WI38 (cell line): ENCODE results near the gene CDC16.
"Not testable (repeated sequence)": the region's sequence is repeated elsewhere in the genome, so short reads cannot be mapped to it uniquely, and the experiment has no call there.

Source experiments
- H3K4me3 ChIP-seq: 2 replicates; pipeline ENCODE4 v1.5.1; 2011; ENCODE audit warnings: low read depth, mild to moderate bottlenecking, control low read depth, low read length
- TF ChIP-seq, protein P1 (sequence below): IDR thresholded peaks from 2 replicates; pipeline ENCODE4 v1.5.1; 2012; ENCODE audit warnings: low read depth, mild to moderate bottlenecking, control low read depth, low read length

CDC16 gene

DNA sequence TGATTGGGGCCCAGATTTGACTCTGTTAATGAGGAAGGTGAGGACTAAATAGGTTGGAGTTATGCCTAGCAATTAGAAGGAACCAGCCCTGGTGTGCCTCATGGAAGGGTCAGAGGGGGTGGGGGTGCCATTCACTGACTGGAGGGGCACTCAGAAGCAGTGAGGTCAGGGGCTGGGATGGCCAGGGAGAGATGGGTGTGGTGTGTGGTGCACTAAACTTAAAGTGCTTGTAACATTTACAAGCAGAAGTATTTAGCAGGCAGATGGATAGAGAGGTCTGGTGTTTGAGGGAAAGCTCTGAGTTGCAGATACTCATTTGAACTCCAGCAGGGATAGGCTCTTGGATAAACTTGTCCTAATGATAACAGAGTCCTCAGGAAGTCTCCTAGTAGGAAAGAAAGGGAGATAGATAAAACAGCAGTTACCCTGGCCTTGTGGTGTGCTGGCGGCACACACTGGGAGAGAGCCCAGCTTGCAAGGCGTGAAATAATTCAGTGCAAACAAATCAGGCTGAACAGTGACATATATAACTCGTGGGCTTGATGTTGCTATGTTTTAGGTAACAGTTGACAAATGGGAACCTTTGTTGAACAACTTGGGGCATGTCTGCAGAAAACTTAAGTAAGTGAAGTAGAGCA lies 26.8 kb downstream of the CDC16 start:
- no peak overlapping the region for H3K4me3 ChIP-seq
- TF ChIP-seq, protein P1, sequence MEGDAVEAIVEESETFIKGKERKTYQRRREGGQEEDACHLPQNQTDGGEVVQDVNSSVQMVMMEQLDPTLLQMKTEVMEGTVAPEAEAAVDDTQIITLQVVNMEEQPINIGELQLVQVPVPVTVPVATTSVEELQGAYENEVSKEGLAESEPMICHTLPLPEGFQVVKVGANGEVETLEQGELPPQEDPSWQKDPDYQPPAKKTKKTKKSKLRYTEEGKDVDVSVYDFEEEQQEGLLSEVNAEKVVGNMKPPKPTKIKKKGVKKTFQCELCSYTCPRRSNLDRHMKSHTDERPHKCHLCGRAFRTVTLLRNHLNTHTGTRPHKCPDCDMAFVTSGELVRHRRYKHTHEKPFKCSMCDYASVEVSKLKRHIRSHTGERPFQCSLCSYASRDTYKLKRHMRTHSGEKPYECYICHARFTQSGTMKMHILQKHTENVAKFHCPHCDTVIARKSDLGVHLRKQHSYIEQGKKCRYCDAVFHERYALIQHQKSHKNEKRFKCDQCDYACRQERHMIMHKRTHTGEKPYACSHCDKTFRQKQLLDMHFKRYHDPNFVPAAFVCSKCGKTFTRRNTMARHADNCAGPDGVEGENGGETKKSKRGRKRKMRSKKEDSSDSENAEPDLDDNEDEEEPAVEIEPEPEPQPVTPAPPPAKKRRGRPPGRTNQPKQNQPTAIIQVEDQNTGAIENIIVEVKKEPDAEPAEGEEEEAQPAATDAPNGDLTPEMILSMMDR = no peak

DNA sequence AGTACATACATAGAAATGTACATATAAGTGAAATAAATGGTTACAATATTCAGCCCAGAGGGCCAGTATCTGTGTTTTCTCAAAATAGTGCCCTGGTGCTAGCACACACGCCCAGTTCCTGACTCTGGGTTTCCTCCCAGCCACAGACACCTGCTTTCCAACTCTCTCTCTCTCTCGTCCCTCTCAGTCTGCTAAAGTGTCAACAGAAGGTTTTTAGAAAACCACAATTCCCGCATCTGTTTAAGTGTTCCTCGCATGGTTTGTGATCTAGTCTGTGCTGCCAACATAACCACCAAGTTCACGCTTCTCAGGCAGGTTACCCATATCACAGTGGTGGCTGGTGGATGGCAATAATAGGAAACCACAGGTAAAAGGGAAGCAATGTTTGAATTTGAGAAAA lies 28.9 kb downstream of the CDC16 start:
- H3K4me3 ChIP-seq = no peak overlapping the region
- TF ChIP-seq, protein P1 = no peak

DNA sequence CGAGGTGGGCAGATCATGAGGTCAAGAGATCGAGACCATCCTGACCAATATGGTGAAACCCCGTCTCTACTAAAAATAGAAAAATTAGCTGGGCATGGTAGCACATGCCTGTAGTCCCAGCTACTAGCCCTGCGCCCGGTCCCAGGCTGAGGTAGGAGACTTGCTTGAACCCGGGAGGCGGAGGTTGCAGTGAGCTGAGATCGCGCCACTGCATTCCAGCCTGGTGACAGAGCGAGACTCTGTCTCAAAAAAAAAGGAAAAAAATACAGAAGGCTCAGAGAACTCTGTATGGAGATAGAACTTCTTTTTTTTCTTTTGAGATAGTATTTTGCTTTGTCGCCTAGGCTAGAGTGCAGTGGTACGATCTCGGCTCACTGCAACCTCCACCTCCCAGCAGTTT lies 29.6 kb downstream of the CDC16 start:
- H3K4me3 ChIP-seq = not testable (repeated sequence)

DNA sequence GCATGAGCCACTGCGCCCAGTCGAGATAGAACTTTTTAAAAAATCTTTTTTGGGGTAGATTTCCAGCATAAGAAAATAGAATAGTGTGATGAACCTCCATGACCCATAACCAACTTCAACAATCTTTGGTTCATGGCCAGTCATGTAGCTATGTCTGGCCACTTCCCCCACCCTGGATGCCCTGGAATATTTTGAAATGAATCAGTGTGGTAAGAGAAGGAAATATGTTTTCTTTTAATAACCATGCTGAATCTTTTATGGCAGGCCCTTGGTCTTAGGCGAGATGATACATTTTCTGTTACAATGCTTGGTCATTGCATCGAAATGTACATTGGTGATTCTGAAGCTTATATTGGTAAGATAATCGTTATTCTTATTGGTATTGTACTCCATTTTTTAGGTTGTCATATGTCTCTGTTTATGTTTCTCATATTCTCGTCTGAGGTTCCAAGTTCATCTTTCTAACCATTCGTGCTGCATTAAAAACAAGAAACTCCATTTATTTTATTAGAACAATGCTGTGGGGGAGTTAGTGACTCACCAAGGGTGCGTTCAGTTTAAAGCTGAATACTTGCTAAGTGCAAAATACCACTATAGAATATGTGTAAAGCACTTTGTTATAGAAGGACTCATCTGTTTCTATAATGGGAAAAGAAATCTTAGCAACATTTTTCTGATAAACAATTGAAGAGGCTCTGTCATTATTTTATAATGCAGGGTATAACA lies 30.4 kb downstream of the CDC16 start:
- TF ChIP-seq, protein P1 = no peak
- no peak overlapping the region for H3K4me3 ChIP-seq

DNA sequence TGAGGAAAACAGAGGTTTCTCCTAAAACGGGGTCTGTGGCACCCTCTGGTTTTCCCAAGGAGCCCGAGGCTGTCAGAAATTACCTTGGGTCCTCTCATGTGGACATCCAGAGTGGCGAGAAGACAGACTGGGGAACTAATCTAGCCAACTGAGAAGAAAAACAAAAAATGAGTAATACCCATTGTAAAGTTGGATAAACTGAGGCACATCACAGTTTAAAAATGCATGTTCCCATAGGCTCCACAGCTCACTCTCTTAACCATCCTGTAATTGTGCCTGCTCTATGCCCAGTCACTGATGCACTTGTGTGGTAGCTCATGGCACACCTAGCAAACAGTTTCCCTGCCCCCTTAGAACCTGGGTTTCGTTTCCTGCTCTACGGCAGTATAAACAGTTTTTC lies 31.5 kb downstream of the CDC16 start:
- TF ChIP-seq, protein P1 = no peak
- no peak overlapping the region for H3K4me3 ChIP-seq

DNA sequence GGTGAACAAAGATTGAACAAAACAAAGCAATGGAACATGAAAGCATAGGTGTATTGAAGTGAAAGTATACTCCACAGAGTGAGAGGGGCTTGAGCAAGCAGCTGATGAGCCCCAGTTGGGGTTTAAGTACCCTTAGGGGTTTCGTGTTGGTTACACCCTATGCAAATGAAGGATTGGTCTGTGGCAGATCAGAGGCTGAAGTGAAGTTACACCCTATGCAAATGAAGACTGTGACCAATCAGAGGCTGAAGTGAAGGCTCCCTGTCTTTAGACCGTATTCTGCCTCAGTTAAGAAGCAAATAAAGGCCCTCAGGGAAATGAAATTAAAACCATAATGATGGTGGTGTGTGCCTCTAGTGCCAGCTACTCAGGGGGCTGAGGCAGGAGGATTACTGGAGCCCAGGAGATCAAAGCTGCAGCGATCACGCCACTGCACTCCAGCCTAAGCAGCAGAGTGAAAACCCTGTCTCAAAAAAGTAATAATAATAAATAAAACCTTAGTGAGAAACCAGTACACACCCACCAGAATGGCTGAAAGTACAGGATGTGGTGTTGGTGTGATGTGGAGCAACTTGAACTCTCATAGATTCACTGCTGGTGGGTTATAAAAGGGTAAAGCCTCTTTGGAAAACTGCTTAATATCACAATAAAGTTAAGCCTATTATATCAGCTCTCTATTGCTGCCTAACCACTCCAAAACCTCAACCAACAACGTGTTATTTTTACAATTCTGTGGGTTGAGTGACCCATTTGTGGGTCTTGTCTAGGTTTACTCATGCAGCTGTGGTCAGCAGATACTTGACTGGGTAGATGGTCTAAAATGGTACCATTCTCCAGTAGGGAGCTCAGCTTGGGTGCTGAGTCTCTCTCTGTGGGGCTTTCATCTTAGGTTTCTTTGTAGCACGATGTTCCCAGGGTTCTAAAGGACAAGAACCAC lies 33.9 kb downstream of the CDC16 start:
- H3K4me3 ChIP-seq = no peak overlapping the region
- TF ChIP-seq, protein P1 = no peak

DNA sequence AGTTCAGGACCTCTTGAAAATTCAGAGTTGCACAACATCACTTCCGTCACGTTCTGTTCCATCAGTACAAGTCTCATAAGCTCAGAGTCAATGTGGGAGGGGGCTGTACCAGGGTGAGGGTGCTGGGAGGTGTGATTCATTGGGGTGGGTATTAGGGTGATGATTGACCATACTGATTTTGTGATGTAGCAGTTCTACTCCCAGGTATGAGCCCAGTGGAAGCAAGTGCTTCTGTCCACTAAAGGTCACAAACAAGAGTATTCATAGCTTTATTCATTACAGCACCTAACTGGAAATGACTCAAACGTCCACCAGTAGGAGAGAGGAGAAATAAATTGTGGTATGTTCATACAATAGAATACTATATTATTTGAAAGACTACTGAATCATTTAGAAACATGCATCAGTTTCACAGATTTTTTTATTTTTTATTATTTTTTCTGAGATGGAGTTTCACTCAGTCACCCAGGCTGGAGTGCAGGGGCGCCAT lies 34.6 kb downstream of the CDC16 start:
- TF ChIP-seq, protein P1 = no peak
- no peak overlapping the region for H3K4me3 ChIP-seq
